Upper lobe of right lung (tissue), 1 donor: ENCODE measurements around the gene DDX23. TPM values are rescaled to one million over a fixed set of nuclear protein-coding genes. Genes with fewer than 3 reads are reported as not detected.

ENCODE experiments used
- ATAC-seq: fragments of 200-7000 bp; cut with Tn5 transposase; one replicate; pipeline ENCODE4 v1.9.1; 2020; ENCODE audit warnings: mild to moderate bottlenecking, moderate library complexity
- DNase-seq: peaks from one replicate; pipeline ENCODE4 v3.0.0-alpha.2; 2020
- H3K27ac ChIP-seq: fragments of 200-600 bp; one replicate; pipeline ENCODE4 v1.8.0; 2022
- H3K27me3 ChIP-seq: fragments of 200-600 bp; one replicate; pipeline ENCODE4 v1.8.0; 2022; ENCODE audit warnings: mild to moderate bottlenecking
- H3K36me3 ChIP-seq: fragments of 200-600 bp; one replicate; pipeline ENCODE4 v1.8.0; 2022
- H3K4me1 ChIP-seq: fragments of 200-600 bp; one replicate; pipeline ENCODE4 v1.8.0; 2022
- H3K4me3 ChIP-seq: fragments of 200-600 bp; one replicate; pipeline ENCODE4 v1.8.0; 2022; ENCODE audit warnings: mild to moderate bottlenecking
- H3K9me3 ChIP-seq: fragments of 200-600 bp; one replicate; pipeline ENCODE4 v1.8.0; 2022
- intact Hi-C: fragments of 100-400 bp; cut with DNase I; formaldehyde crosslinking; loops from one replicate; pipeline ENCODE4 v1.11.0; 2022
- long read RNA-seq: library from polyadenylated mRNA; unstranded; transcript quantifications from one replicate; pipeline ENCODE4 v2.0.0, GENCODE V29; 2021
- total RNA-seq: library from RNA; stranded (reverse); fragmentation: NEBNext Ultra II Directional; extraction: Animal tissue kit (Norgen Biotek cat#: 25700); gene quantifications from one replicate; pipeline ENCODE4 v1.2.1, GENCODE V29; 2021
- TF ChIP-seq, protein P1 (sequence below): fragments of 200-600 bp; IDR thresholded peaks from one replicate; pipeline ENCODE4 v1.8.0; 2022; ENCODE audit warnings: antibody characterized with exemption
- donor health status: DM: no; HTN: yes; CAD: no; lungs with severe emphysema.

DDX23 gene
- total RNA-seq = 77.2 TPM
- long read RNA-seq, transcript DDX23-201 (17 exons, 3,248 nt) = major isoform, 29 of 57 reads
- long read RNA-seq, partial matches to known transcripts = 14 of 57 reads
- long read RNA-seq, other reads (novel, unspliced or antisense) = 14 of 57 reads

DNA sequence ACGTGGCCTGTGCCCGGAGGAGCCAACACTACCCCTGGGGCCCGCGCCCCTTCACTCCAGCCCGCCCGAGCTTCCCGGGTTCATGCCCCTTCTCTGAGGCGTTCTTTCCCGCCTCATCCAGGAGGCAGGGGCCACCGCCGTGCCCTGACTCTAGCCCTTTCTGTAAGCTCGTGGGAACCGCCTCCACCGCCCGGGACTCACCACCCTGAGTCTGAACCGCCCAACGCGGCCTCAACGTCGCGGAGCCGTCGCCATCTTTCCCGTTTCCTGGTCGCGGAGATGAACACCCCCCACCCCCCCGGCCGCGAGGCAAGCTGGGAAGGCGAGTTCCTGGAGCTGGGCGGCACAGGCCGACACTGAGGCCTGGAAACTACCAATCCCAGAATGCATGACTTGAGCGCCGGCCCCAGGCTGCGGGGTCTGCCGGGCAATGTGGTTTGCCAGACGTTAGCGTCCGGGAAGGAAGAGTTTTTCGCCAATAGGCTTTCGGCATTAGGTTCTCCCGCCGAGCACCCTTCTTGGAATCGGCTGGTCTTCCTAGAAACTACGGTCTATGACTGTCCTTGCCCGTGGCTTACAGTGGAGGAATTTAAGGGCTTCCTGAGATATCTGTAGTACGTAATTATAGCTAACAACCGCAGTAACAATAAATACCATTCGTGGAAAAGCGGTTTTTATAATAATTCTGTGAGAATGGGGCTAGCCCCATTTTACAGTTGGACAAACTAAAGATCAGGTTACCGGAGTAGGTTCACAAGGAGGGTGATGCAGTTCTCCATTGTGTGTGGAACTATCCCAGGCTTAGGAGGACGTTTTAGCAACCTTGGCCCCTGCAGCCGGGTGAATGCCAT is at the start of gene DDX23:
Gene DDX23, minus strand, starts transcription at position 281 of the 851 bp plus-strand sequence. CDS start 6,381 bp downstream, outside the sequence.
- Histone ChIP-seq H3K27me3 (no peaks in the 10 kb centered on the region), H3K4me3 (peak within 1 kb of the TSS; percentile 93), H3K9me3 (no peaks in the 10 kb centered on the region), H3K27ac (peak within 1 kb of the TSS; percentile 93), H3K36me3 (peaks cover 10% of the 10 kb centered on the region), H3K4me1 (peaks cover 18% of the 10 kb centered on the region)
- peak; percentile 96 for DNase-seq
- intact Hi-C loops = loop anchor here (5.0 kb wide), 1 partner anchor 40 kb away; no protein-coding TSS in a partner anchor
- ATAC-seq = peak; percentile 98
- TF ChIP-seq, protein P1, sequence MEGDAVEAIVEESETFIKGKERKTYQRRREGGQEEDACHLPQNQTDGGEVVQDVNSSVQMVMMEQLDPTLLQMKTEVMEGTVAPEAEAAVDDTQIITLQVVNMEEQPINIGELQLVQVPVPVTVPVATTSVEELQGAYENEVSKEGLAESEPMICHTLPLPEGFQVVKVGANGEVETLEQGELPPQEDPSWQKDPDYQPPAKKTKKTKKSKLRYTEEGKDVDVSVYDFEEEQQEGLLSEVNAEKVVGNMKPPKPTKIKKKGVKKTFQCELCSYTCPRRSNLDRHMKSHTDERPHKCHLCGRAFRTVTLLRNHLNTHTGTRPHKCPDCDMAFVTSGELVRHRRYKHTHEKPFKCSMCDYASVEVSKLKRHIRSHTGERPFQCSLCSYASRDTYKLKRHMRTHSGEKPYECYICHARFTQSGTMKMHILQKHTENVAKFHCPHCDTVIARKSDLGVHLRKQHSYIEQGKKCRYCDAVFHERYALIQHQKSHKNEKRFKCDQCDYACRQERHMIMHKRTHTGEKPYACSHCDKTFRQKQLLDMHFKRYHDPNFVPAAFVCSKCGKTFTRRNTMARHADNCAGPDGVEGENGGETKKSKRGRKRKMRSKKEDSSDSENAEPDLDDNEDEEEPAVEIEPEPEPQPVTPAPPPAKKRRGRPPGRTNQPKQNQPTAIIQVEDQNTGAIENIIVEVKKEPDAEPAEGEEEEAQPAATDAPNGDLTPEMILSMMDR = no peak

DNA sequence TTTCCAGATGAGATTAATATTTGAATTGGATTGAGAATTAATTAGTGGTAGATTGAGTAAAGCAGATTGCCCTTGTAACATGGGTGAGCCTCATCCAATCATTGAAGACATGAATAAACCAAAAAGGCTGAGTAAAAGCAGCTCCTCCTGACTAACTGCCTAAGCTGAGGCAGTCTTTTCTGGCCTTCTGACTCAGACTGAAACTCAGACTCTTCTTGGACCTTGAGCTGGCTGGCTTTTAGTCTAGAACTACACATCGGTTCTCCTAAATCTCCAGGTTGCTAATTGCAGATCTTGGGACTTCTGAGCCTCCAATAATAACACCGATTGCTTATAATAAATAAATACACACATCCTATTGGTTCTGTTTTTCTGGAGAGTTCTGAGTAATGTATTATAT is 49.3 kb upstream of the DDX23 start:
- Histone ChIP-seq H3K27ac (no peak overlapping the region), H3K27me3 (no peaks in the 10 kb centered on the region), H3K36me3 (no peaks in the 10 kb centered on the region), H3K4me1 (no peaks in the 10 kb centered on the region), H3K4me3 (no peak overlapping the region), H3K9me3 (no peaks in the 10 kb centered on the region)
- TF ChIP-seq, protein P1 = no peak
- DNase-seq (no peak), ATAC-seq (no peak)
- intact Hi-C loops = no loop called here

DNA sequence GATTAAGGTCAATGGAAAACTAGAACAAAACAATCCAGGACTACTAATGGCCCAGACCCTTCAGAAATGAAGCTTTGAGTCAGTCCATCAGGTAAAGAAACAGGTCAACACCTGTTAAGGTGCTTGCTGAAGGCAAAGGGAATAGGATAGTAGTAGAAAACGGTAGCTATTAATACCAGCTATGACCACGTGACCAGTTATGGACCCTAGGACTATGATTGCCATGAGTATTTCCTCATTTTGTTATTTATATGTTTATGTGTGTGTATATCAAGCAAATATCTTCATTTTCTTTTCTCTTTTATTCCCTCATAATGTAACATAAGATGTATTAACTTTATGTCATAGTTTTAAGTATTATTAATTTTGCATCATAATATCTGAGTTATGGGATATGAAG is 47.7 kb upstream of the DDX23 start:
- no peaks in the 10 kb centered on the region for H3K27me3 ChIP-seq
- H3K9me3 ChIP-seq = no peaks in the 10 kb centered on the region
- H3K4me1 ChIP-seq = no peaks in the 10 kb centered on the region
- DNase-seq (no peak), ATAC-seq (no peak)
- intact Hi-C loops = no loop called here
- H3K4me3 ChIP-seq = no peak overlapping the region
- no peak overlapping the region for H3K27ac ChIP-seq
- H3K36me3 ChIP-seq = no peaks in the 10 kb centered on the region
- TF ChIP-seq, protein P1 = no peak

DNA sequence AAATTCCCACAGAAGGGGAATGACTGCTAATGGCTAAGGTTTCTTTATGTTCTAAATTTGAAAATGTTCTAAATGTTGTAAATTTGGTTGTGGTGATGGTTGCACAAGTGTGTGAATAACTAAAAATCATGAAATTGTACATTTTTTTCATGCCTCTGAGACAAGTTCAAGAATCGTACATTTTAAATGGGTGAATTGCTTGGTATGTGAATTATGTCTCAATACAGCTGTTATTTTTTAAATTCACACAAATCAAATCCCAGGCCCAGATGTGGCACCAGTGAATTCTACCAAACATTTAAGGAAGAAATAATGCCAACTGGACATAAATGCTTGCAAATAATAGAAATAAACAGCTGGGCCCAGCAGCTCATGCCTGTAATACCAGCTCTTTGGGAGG is 42.3 kb upstream of the DDX23 start:
- DNase-seq (no peak), ATAC-seq (no peak)
- Histone ChIP-seq H3K27ac (no peak overlapping the region), H3K9me3 (no peaks in the 10 kb centered on the region), H3K27me3 (peaks cover 18% of the 10 kb centered on the region), H3K4me3 (no peak overlapping the region), H3K4me1 (peaks cover 8% of the 10 kb centered on the region), H3K36me3 (no peaks in the 10 kb centered on the region)
- intact Hi-C loops = loop anchor here (5.0 kb wide), 1 partner anchor 42 kb away; the partner anchor contains the start of gene DDX23
- TF ChIP-seq, protein P1 = no peak

DNA sequence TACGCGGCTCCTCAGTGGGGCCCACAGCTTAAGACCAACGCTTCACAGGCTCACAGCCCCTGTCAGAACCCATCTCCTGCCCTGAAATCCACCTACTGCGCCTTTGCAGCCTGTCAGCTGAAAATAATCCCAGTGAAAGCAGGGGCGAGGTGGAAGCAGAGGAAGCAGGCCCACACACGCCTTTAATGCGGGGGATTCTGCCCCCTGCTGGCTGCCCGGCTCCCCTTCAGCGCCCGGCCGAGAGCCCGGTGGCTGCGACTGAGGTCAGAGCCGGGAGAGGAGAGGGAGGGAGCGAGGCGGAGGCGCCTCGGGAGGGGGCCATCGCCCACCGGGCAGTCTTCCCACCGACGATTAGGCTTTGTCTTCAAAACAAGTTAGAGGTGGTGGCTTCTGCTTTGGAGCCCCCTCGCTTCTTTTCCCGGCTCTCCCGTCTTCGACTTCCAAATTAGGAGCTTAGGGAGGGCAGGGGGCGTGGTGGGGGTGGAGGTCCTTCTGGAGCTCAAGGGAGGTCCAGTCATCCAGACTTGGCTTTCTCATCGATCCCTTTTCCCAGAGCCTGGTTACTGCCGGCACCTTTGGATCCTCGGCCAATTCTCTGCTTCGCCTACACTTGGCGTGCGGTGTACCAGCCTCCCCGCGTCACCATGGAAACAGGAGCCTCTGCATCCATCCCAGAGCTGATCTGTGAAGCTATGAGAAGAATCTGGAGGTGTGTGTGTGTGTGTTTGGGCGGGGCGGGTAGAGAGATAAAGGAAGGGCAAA is 38.9 kb upstream of the DDX23 start:
- ATAC-seq (peak; percentile 96), DNase-seq (peak; percentile 89)
- Histone ChIP-seq H3K4me1 (peaks cover 8% of the 10 kb centered on the region), H3K27me3 (peaks cover 18% of the 10 kb centered on the region), H3K36me3 (no peaks in the 10 kb centered on the region), H3K4me3 (peak overlapping the region; percentile 21), H3K9me3 (no peaks in the 10 kb centered on the region), H3K27ac (no peak overlapping the region)
- TF ChIP-seq, protein P1 = peak; percentile 95
- intact Hi-C loops = loop anchor here (5.0 kb wide), 1 partner anchor 39 kb away; the partner anchor contains the start of gene DDX23
